WTC11 (cell line): ENCODE measurements around the gene CALN1. TPM values are rescaled to one million over a fixed set of nuclear protein-coding genes. Genes with fewer than 3 reads are reported as not detected.

Experiments
- ATAC-seq: fragments of 200-7000 bp; cut with Tn5 transposase; 2 replicates; pipeline ENCODE4 v1.10.0; 2021; ENCODE audit warnings: mild to moderate bottlenecking, moderate library complexity
- CTCF ChIA-PET: fragments of 300-600 bp; sonication (Branson Sonifier 250); formaldehyde crosslinking; loops from one replicate; lab custom pipeline; 2021; ENCODE audit warnings: antibody characterized with exemption; lab: Charles Lee
- POLR2A ChIA-PET: fragments of 350-600 bp; sonication (Branson Sonifier 250); formaldehyde crosslinking; loops from one replicate; lab custom pipeline; 2021; ENCODE audit warnings: antibody characterized with exemption; lab: Charles Lee
- DNase-seq: peaks from one replicate; pipeline ENCODE4 v3.0.0; 2021; ENCODE audit warnings: low spot score
- H3K27ac Mint-ChIP-seq: 2 replicates; pipeline ENCODE4 v1.8.0; 2021; ENCODE audit warnings: mixed read lengths
- H3K27me3 Mint-ChIP-seq: 2 replicates; pipeline ENCODE4 v1.8.0; 2021; ENCODE audit warnings: low read depth, mild to moderate bottlenecking, moderate library complexity, mixed read lengths
- H3K36me3 Mint-ChIP-seq: 2 replicates; pipeline ENCODE4 v1.8.0; 2021; ENCODE audit warnings: mixed read lengths
- H3K4me1 Mint-ChIP-seq: 2 replicates; pipeline ENCODE4 v1.8.0; 2022; ENCODE audit warnings: mixed read lengths
- H3K4me3 Mint-ChIP-seq: 2 replicates; pipeline ENCODE4 v1.8.0; 2021; ENCODE audit warnings: mild to moderate bottlenecking, moderate library complexity, mixed read lengths
- H3K9me3 Mint-ChIP-seq: 2 replicates; pipeline ENCODE4 v1.8.0; 2021; ENCODE audit warnings: mixed read lengths
- CBFB ChIP-seq: sonication (generic); formaldehyde crosslinking; IDR thresholded peaks from 2 replicates; pipeline ENCODE4 v1.8.1; 2022; ENCODE audit warnings: mild to moderate bottlenecking, low read depth, missing genetic modification reagents
- CTCF ChIP-seq: fragments of 200-600 bp; IDR thresholded peaks from 2 replicates; pipeline ENCODE4 v1.8.0; 2022; ENCODE audit warnings: antibody characterized with exemption
- E2F4 ChIP-seq: sonication (generic); formaldehyde crosslinking; IDR thresholded peaks from 2 replicates; pipeline ENCODE4 v1.8.1; 2022; ENCODE audit warnings: low read depth, mild to moderate bottlenecking, moderate library complexity, missing genetic modification reagents, borderline replicate concordance
- E2F5 ChIP-seq: sonication (generic); formaldehyde crosslinking; IDR thresholded peaks from 2 replicates; pipeline ENCODE4 v1.8.1; 2022; ENCODE audit warnings: mild to moderate bottlenecking, moderate library complexity, missing genetic modification reagents
- ESRRA ChIP-seq: sonication (generic); formaldehyde crosslinking; IDR thresholded peaks from 2 replicates; pipeline ENCODE4 v1.8.1; 2022; ENCODE audit warnings: mild to moderate bottlenecking, missing genetic modification reagents, borderline replicate concordance
- FOXK1 ChIP-seq: sonication (generic); formaldehyde crosslinking; IDR thresholded peaks from 2 replicates; pipeline ENCODE4 v1.8.0; 2022; ENCODE audit warnings: mild to moderate bottlenecking, moderate library complexity, missing genetic modification reagents
- GRHL2 ChIP-seq: fragments of 250-450 bp; sonication (Bioruptor Pico); IDR thresholded peaks from 2 replicates; pipeline ENCODE4 v1.8.0; 2022; ENCODE audit warnings: mild to moderate bottlenecking, moderate library complexity; ENCODE audit not compliant: insufficient replicate concordance, severe bottlenecking
- MAX ChIP-seq: sonication (generic); formaldehyde crosslinking; IDR thresholded peaks from 2 replicates; pipeline ENCODE4 v1.8.0; 2022; ENCODE audit warnings: mild to moderate bottlenecking, missing genetic modification reagents
- MLX ChIP-seq: sonication (generic); formaldehyde crosslinking; IDR thresholded peaks from 2 replicates; pipeline ENCODE4 v1.8.1; 2023; ENCODE audit warnings: mild to moderate bottlenecking, missing genetic modification reagents, moderate library complexity
- NFE2L1 ChIP-seq: sonication (generic); formaldehyde crosslinking; IDR thresholded peaks from 2 replicates; pipeline ENCODE4 v1.8.1; 2023; ENCODE audit warnings: missing genetic modification reagents
- NFYB ChIP-seq: sonication (generic); formaldehyde crosslinking; conservative IDR thresholded peaks from 2 replicates; pipeline ENCODE4 v1.8.0; 2022; ENCODE audit warnings: low read depth, missing genetic modification reagents
- NR1H2 ChIP-seq: sonication (generic); formaldehyde crosslinking; IDR thresholded peaks from 2 replicates; pipeline ENCODE4 v1.9.0; 2021; ENCODE audit warnings: mild to moderate bottlenecking, moderate library complexity, missing genetic modification reagents
- PRDM15 ChIP-seq: sonication (generic); formaldehyde crosslinking; IDR thresholded peaks from 2 replicates; pipeline ENCODE4 v1.8.0; 2022; ENCODE audit warnings: missing genetic modification reagents
- SP1 ChIP-seq: sonication (generic); formaldehyde crosslinking; conservative IDR thresholded peaks from 2 replicates; pipeline ENCODE4 v1.8.1; 2022; ENCODE audit warnings: missing genetic modification reagents
- STAT6 ChIP-seq: sonication (generic); formaldehyde crosslinking; conservative IDR thresholded peaks from 2 replicates; pipeline ENCODE4 v1.8.1; 2023; ENCODE audit warnings: mild to moderate bottlenecking, low read depth, missing genetic modification reagents, moderate library complexity
- TEAD1 ChIP-seq: sonication (generic); formaldehyde crosslinking; IDR thresholded peaks from 2 replicates; pipeline ENCODE4 v1.8.0; 2022; ENCODE audit warnings: mild to moderate bottlenecking, missing genetic modification reagents
- USF2 ChIP-seq: sonication (generic); formaldehyde crosslinking; IDR thresholded peaks from 2 replicates; pipeline ENCODE4 v1.8.1; 2023; ENCODE audit warnings: mild to moderate bottlenecking, missing genetic modification reagents, moderate library complexity
- ZMAT4 ChIP-seq: fragments of 250-450 bp; sonication (Bioruptor Pico); IDR thresholded peaks from 2 replicates; pipeline ENCODE4 v1.9.0; 2021; ENCODE audit warnings: mild to moderate bottlenecking
- ZNF671 ChIP-seq: fragments of 250-450 bp; sonication (Bioruptor Pico); IDR thresholded peaks from 2 replicates; pipeline ENCODE4 v1.8.0; 2021; ENCODE audit warnings: mild to moderate bottlenecking
- total RNA-seq: library from RNA; stranded (reverse); gene quantifications from 3 replicates; pipeline ENCODE4 v1.2.3, GENCODE V29; 2021

The CALN1 gene
- total RNA-seq, 1 experiment from 2014 or later: 10.5 TPM

GRCh38 chr7:71752171-71752935, 659.8 kb downstream of the CALN1 start (continued):
- TF ChIP-seq PRDM15 (CRISPR knock-in tag) (no peak), NFYB (CRISPR knock-in tag) (no peak)

GRCh38 chr7:71750290-71750689, 661.8 kb downstream of the CALN1 start:
- ATAC-seq: no peak
- no peak for DNase-seq
- H3K4me1 Mint-ChIP-seq: peaks cover 12% of the 10 kb centered on the region
- no peak for TF ChIP-seq TEAD1 (CRISPR knock-in tag)
- TF ChIP-seq CTCF: no peak
- no peak for TF ChIP-seq CBFB
- no peak for TF ChIP-seq FOXK1
- TF ChIP-seq NR1H2: no peak
- TF ChIP-seq ESRRA (CRISPR knock-in tag): no peak
- no peak overlapping the region for H3K4me3 Mint-ChIP-seq
- H3K27me3 Mint-ChIP-seq: peaks cover 23% of the 10 kb centered on the region
- H3K9me3 Mint-ChIP-seq: peaks cover 26% of the 10 kb centered on the region
- no peak overlapping the region for H3K27ac Mint-ChIP-seq
- H3K36me3 Mint-ChIP-seq: peaks cover 13% of the 10 kb centered on the region
- ChIA-PET CTCF (no interaction called here), POLR2A (no interaction called here)

GRCh38 chr7:71746006-71746405, 666.1 kb downstream of the CALN1 start:
- ChIA-PET CTCF (no interaction called here), POLR2A (interaction anchor here (1.0 kb wide), 1 partner anchor 13 kb away, joined by 3 read pairs; no protein-coding TSS in a partner anchor)
- Mint-ChIP-seq H3K4me1 (no peaks in the 10 kb centered on the region; the same call in 1 of the 2 replicates), H3K9me3 (peaks cover 28% of the 10 kb centered on the region), H3K36me3 (peaks cover 17% of the 10 kb centered on the region), H3K27ac (no peak overlapping the region; the same call in 1 of the 2 replicates), H3K27me3 (peaks cover 5% of the 10 kb centered on the region; the same call in 1 of the 2 replicates), H3K4me3 (no peak overlapping the region)
- no peak for DNase-seq
- ATAC-seq: no peak
- TF ChIP-seq CBFB (no peak), TEAD1 (CRISPR knock-in tag) (no peak), SP1 (CRISPR knock-in tag) (no peak), NFE2L1 (no peak), E2F4 (CRISPR knock-in tag) (no peak), USF2 (no peak), GRHL2 (CRISPR knock-in tag) (no peak), ZNF671 (CRISPR knock-in tag) (no peak), ZMAT4 (CRISPR knock-in tag) (no peak), STAT6 (CRISPR knock-in tag) (no peak), E2F5 (no peak), MAX (CRISPR knock-in tag) (no peak), MLX (no peak)
